ENCODE data around the gene GLT8D1.

- no peak for TF ChIP-seq RCOR1 (IDR thresholded peaks at IDR 0.05; ENCODE audit: low read depth, low read length)
- no peak for TF ChIP-seq JUN (IDR thresholded peaks at IDR 0.05)
- TF ChIP-seq, protein P1, sequence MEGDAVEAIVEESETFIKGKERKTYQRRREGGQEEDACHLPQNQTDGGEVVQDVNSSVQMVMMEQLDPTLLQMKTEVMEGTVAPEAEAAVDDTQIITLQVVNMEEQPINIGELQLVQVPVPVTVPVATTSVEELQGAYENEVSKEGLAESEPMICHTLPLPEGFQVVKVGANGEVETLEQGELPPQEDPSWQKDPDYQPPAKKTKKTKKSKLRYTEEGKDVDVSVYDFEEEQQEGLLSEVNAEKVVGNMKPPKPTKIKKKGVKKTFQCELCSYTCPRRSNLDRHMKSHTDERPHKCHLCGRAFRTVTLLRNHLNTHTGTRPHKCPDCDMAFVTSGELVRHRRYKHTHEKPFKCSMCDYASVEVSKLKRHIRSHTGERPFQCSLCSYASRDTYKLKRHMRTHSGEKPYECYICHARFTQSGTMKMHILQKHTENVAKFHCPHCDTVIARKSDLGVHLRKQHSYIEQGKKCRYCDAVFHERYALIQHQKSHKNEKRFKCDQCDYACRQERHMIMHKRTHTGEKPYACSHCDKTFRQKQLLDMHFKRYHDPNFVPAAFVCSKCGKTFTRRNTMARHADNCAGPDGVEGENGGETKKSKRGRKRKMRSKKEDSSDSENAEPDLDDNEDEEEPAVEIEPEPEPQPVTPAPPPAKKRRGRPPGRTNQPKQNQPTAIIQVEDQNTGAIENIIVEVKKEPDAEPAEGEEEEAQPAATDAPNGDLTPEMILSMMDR (IDR thresholded peaks at IDR 0.05), result no peak
- TF ChIP-seq, protein P2, sequence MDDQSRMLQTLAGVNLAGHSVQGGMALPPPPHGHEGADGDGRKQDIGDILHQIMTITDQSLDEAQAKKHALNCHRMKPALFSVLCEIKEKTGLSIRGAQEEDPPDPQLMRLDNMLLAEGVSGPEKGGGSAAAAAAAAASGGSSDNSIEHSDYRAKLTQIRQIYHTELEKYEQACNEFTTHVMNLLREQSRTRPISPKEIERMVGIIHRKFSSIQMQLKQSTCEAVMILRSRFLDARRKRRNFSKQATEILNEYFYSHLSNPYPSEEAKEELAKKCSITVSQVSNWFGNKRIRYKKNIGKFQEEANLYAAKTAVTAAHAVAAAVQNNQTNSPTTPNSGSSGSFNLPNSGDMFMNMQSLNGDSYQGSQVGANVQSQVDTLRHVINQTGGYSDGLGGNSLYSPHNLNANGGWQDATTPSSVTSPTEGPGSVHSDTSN (IDR thresholded peaks at IDR 0.05), result no peak
- TF ChIP-seq MAZ (IDR thresholded peaks at IDR 0.05; ENCODE audit: borderline replicate concordance, low read depth, low read length), result no peak
- no peak for TF ChIP-seq JUNB (IDR thresholded peaks at IDR 0.05)
- TF ChIP-seq REST (IDR thresholded peaks at IDR 0.05), result no peak
- TF ChIP-seq CHD2 (IDR thresholded peaks at IDR 0.05; ENCODE audit: low read length, partially characterized antibody), result no peak
Measured at GRCh38 chr3:52690560-52690959, 15.0 kb downstream of the GLT8D1 start.

Data from A549 (cell line).